Upper lobe of left lung (tissue), 4 donors: Measurements from ENCODE around the gene TRPM5.

Source experiments
- POLR2AphosphoS5 ChIP-seq, 2 donors: sonication (generic); formaldehyde crosslinking; IDR thresholded peaks; one replicate each; pipeline ENCODE4 v1.5.1; 2017; ENCODE audit warnings: antibody characterized with exemption in 2 of 2
- TF ChIP-seq, protein P1 (sequence below), 6 experiments: fragments of 450-650 bp in 4 of 6; fragments of 200-600 bp in 2 of 6; sonication (generic) in 2 of 6; IDR thresholded peaks; one replicate each; pipeline ENCODE4 v1.5.1; 2016 to 2019; ENCODE audit warnings: antibody characterized with exemption in 6 of 6

DNA sequence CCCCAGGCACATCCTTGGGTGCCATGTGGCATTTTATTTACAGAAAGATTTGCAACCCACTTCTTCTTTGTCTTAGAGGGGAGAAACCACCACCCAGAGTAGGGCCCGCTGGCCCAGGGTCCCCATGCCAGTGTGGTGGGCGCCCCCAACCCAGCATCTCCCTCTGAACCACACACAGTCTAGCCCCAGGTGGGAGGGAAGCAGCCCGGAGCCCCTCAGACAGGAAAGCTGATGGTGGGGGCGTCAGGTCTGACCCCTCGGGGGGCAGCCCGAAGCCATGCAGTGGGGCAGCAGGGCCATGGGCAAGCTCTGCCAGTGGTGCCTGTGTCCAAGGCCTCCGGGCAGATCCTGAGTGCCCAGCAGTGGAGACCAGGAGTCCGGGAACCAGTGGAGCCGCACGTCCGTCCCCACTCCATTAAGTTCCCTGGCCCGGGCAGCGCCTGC is 11.7 kb downstream of the TRPM5 start:
- TF ChIP-seq, protein P1, sequence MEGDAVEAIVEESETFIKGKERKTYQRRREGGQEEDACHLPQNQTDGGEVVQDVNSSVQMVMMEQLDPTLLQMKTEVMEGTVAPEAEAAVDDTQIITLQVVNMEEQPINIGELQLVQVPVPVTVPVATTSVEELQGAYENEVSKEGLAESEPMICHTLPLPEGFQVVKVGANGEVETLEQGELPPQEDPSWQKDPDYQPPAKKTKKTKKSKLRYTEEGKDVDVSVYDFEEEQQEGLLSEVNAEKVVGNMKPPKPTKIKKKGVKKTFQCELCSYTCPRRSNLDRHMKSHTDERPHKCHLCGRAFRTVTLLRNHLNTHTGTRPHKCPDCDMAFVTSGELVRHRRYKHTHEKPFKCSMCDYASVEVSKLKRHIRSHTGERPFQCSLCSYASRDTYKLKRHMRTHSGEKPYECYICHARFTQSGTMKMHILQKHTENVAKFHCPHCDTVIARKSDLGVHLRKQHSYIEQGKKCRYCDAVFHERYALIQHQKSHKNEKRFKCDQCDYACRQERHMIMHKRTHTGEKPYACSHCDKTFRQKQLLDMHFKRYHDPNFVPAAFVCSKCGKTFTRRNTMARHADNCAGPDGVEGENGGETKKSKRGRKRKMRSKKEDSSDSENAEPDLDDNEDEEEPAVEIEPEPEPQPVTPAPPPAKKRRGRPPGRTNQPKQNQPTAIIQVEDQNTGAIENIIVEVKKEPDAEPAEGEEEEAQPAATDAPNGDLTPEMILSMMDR (IDR thresholded peaks at IDR 0.05) = no peak
- no peak for TF ChIP-seq POLR2AphosphoS5 (IDR thresholded peaks at IDR 0.05)
